Activated naive CD4-positive, alpha-beta T cell treated with anti-CD3 and anti-CD28 coated beads, Interleukin-2, amount 50 U/mL, for 24 hours (primary cell): ENCODE data around the gene HCFC2.

ENCODE experiments used
- H3K27ac Mint-ChIP-seq: one replicate; pipeline ENCODE4 v1.8.0; 2021; ENCODE audit warnings: mild to moderate bottlenecking, mixed read lengths
- H3K27me3 Mint-ChIP-seq: one replicate; pipeline ENCODE4 v1.8.0; 2021; ENCODE audit warnings: mixed read lengths
- H3K36me3 Mint-ChIP-seq: one replicate; pipeline ENCODE4 v1.8.0; 2021; ENCODE audit warnings: mixed read lengths
- H3K4me1 Mint-ChIP-seq: one replicate; pipeline ENCODE4 v1.8.0; 2021; ENCODE audit warnings: mixed read lengths
- H3K4me3 Mint-ChIP-seq: one replicate; pipeline ENCODE4 v1.8.0; 2021; ENCODE audit warnings: mild to moderate bottlenecking, mixed read lengths
- H3K9me3 Mint-ChIP-seq: one replicate; pipeline ENCODE4 v1.8.0; 2021; ENCODE audit warnings: mixed read lengths

Gene HCFC2

GRCh38 chr12:104152685-104153241 lies 88.4 kb downstream of the HCFC2 start:
- Mint-ChIP-seq H3K27me3 (no peaks in the 10 kb centered on the region), H3K4me3 (no peak overlapping the region), H3K4me1 (peaks cover 9% of the 10 kb centered on the region), H3K27ac (no peak overlapping the region), H3K9me3 (no peaks in the 10 kb centered on the region), H3K36me3 (no peaks in the 10 kb centered on the region)

GRCh38 chr12:104154286-104154685 lies 90.0 kb downstream of the HCFC2 start:
- Mint-ChIP-seq H3K4me3 (no peak overlapping the region), H3K4me1 (peaks cover 9% of the 10 kb centered on the region), H3K27me3 (no peaks in the 10 kb centered on the region), H3K27ac (no peak overlapping the region), H3K9me3 (no peaks in the 10 kb centered on the region), H3K36me3 (no peaks in the 10 kb centered on the region)

DNA sequence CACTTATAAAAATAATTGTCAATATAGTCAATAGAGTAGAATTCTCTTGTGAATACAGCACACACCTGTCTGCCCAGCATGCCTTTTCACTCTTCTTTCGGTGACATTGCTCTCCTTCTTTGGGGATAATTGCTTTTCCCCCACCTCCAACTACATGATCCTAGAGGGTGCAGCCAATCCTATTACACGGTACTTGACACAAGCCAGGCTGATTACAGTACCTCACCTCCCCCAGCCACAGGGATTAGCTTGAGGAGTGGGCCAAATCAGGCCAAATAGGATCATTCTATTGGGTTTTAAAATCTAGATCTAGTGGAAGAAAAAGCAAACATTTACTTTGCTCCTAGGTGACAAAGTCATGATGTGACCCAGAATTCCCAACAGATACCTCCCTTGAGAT lies 90.5 kb downstream of the HCFC2 start:
- Mint-ChIP-seq H3K4me3 (no peak overlapping the region), H3K4me1 (peaks cover 9% of the 10 kb centered on the region), H3K27ac (no peak overlapping the region), H3K27me3 (no peaks in the 10 kb centered on the region), H3K9me3 (no peaks in the 10 kb centered on the region), H3K36me3 (no peaks in the 10 kb centered on the region)
